ENCODE results near the gene MAP4K2. TPM values are rescaled to one million over a fixed set of nuclear protein-coding genes. Genes with fewer than 3 reads are reported as not detected.

MAP4K2 gene
- total RNA-seq, 1 donor from 2014 or later = 18.0 TPM

- intact Hi-C loops (cut with DNase I) = no loop called here
- ATAC-seq (no peak), DNase-seq (ENCODE audit: low spot score) (no peak)
Observed at GRCh38 chr11:64799256-64799622, 3.8 kb downstream of the MAP4K2 start.

- no peak for DNase-seq (ENCODE audit: low spot score)
- no peak for ATAC-seq
- intact Hi-C loops (cut with DNase I) = no loop called here
Observed at GRCh38 chr11:64796757-64797541, 6.1 kb downstream of the MAP4K2 start.

GRCh38 chr11:64796047-64796756 lies 6.8 kb downstream of the MAP4K2 start:
- no peak for DNase-seq (ENCODE audit: low spot score)
- intact Hi-C loops (cut with DNase I) = no loop called here
- no peak for ATAC-seq

DNA sequence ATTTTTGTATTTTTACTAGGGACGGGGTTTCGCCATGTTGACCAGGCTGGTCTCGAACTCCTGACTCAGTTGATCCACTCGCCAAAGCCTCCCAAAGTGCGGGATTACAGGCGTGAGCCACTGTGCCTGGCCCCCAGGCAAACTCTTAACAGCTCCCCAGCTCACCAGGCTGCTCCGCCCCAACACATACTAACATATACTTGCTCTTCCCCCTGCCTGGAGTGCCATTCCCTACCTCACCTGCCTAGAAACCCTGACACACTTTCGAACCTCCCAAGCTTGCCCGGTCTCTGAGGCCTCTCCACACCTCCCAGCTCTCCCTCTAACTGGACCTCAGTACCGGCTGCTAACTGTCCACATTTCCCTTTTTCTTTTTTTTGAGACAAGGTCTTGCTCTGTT lies 8.5 kb downstream of the MAP4K2 start:
- intact Hi-C loops (cut with DNase I) = no loop called here
- no peak for ATAC-seq
- DNase-seq (ENCODE audit: low spot score) = peak; percentile 42

DNA sequence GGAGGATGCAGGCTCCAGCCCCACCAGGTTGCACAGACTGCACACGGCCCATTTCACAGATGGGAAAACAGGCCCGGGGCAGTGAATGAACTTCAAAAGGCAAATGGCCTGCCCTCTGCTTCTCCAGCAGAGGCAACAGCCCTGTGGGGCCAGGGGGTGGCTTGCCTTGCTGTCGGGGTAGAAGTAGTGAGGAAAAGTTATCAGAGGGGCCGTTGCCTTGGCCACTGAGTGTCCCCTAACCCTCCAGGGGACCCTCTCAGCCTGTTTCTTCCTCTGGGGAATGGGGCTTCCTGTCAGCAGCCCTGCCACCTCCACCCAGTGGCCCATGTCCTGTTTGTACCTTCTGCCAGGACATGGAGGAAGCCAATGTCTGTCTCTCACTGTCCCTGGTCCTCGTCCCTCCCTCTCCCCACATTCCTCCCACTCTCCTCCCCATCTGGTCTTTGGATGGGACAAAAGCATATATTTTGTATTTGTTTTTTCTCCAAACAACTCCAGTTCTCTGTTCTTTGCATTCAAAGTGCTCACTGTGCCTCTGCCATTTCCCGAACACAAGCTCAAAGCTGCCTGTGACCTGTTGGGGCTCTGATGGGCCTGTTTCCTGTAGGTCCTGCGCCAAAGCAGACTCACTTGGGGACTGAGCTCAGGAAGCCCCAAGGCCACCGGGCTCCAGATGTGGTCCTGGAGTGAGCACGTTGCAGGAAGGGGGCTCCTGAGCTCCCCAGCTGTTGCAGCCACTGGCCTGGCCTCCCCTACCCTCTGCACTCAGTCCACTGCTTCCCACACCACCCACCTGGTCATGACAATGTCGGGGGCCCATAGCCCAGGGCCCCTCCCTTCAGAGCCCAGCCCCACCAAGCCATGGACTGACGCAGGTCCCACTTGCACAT lies 9.5 kb downstream of the MAP4K2 start:
- intact Hi-C loops (cut with DNase I) = no loop called here
- ATAC-seq (peak; percentile 71), DNase-seq (ENCODE audit: low spot score) (peak; percentile 60)

DNA sequence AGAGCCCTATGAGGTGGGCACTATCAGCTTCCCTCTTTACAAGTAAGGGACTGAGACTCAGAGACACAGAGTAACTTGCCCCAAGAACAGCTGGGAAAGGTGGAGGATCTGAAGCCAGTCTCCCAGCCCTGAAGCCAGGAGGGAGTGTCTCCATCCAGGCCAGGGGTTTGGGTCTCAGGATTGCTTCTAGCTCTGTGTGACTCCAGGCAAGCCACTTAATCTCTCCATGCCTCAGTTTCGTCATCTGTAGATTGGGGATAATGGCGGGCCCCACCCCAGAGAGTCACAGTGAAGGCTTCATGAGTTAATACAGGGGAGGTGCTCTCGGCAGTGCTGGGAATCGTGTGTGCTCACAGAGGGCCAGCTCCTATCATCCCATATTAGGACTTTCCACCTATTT lies 10.5 kb downstream of the MAP4K2 start:
- no peak for ATAC-seq
- DNase-seq (ENCODE audit: low spot score) = peak; percentile 34
- intact Hi-C loops (cut with DNase I) = no loop called here

GRCh38 chr11:64791781-64792291 lies 11.2 kb downstream of the MAP4K2 start:
- intact Hi-C loops (cut with DNase I) = no loop called here
- peak; percentile 45 for DNase-seq (ENCODE audit: low spot score)
- ATAC-seq = no peak

GRCh38 chr11:64790205-64791095 lies 12.6 kb downstream of the MAP4K2 start:
- intact Hi-C loops (cut with DNase I) = no loop called here
- DNase-seq (ENCODE audit: low spot score) (peak; percentile 39), ATAC-seq (no peak)

DNA sequence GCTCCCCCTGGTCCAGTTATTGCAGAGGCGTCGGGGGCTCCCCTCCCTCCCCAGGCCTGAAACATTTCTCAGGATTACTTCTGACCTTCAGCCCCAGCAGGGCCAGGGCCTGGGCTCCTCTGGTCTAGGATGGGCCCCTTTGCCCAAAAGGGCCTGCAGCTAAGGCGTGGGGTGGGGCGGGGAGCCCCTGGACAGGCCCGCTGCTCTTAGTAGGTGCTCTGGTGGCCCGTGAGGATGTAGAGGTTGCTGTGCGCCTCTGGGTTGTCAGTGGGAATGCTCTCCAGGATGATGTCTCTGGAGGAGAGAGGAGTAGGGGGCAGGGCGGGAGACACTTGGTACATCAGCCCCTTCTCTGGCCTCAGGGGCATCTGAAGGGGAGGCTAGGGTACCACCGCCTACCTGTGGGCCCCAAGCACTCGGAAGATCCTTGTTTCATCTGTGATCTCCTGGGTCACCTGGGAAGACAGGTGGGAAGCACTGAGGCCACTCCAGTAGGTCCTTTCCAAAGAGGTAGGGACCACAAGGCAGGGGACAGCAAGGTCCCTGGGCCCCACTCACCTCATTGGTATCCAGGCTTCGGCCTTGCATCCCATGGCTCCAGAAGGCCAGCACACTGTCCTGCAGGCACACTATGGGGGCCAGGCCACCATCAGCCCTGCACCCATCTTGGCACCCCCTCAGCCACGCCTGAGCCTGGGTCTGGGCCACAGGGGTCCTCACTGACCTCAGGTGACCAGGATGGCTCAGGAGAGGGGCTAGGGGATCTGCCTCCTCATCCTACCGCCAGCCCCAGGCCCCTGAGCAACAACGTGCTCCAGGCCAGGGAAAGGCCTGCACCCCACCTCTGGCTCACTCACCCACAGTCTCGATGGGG lies 13.4 kb downstream of the MAP4K2 start:
- intact Hi-C loops (cut with DNase I) = no loop called here
- ATAC-seq (no peak), DNase-seq (ENCODE audit: low spot score) (peak; percentile 48)

DNA sequence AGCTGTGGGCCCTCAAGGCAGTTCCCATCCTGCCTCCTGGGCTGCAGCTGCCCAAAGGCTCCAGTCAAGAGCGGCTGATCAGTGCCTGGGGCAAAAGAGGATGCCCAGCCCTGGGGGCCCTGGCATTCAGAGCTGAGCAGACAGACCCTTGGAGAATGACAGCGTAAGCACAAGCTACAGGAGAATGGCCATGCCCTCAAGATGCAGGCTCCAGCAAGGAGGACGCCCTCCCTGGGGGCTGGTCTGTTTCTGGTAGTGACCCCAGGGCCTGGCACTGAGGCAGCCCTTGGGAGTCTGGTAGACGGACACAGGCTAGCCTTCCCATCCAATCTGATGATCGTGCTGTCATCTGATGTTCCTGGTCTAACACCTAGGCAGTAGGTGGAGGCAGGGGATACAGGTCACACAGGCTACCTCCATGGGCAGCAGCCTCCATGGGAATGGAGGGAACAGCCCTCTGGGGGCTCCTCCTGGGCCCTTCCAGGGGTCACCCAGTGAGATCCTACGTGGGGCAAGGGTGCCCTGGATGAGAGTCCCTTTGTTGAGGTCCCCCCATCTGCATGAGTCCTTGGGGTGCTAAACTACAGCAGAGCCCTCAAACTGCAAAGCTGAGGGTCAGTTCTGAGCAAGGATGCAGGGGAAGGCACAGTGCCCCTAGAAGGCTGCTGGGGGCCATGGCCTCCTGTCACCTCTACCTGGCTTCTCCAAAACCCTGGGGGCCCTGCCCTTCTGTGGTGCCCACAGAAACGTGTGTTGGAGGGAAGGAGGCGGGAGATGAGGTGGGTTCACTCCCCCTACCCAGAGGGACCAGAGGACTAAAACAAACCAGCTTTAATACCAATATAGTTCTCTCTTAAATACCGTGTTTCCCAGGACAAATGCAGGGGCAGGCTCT lies 14.4 kb downstream of the MAP4K2 start:
- intact Hi-C loops (cut with DNase I) = no loop called here
- ATAC-seq (no peak), DNase-seq (ENCODE audit: low spot score) (peak; percentile 51)

DNA sequence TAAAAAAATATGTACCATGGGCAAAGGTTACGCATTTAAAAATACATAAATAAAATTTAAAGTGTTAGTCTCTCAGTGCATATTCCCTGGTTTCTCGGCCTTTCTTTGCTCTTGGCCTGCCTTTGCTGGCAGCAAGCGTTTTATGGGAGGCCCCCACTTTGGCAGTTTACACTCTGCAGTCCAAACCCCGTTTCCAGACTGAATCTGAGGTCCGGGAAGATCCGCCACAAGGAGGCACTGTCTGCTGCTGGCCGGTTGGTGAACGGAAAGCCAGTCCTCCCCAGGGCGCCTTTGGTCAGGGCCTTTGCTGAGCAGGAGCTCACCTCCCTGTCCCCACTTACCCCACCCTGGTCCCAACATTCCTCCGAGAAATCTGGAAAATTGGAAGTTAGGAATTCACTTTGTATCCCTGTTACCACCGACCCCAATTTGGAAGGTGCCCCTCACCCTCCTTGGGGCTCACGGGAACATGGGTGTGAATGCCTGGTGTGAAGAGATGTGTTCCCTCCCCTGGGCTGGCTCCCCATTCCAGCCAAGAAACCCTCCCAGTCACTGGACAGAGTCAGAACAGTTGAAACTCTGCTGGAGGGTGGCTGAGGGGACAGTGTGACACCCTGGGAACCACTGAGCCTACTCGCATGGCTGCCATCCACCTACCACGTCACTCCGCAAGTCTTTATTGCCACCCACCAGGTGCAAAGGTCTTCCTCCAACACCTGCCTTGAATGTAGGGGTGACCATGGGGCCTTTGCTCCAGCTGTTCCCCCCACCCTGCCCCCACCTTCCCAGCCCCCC lies 15.3 kb downstream of the MAP4K2 start:
- intact Hi-C loops (cut with DNase I) = no loop called here
- ATAC-seq (peak; percentile 68), DNase-seq (ENCODE audit: low spot score) (peak; percentile 78)

DNA sequence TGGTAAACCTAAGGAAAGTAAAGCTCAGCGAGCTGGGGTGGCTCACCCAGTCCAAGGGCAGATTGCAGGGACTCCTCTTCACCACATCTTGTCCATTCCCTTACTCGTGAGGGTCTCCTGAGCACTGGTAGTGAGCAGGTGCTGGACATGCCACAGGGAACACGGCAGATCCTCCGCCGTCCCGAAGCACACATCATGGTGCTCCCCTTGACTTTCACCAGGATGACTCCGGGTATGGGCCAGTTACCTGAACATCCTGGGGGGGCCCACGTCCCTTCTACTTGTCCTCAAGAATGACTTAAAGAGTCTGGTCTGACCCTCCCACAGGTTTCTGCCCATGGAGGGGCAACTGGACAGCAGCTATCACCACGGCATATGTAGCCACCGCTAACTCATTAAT lies 16.7 kb downstream of the MAP4K2 start:
- ATAC-seq = no peak
- peak; percentile 51 for DNase-seq (ENCODE audit: low spot score)
- intact Hi-C loops (cut with DNase I) = no loop called here

- DNase-seq (ENCODE audit: low spot score) (no peak), ATAC-seq (no peak)
- intact Hi-C loops (cut with DNase I) = no loop called here
Observed at GRCh38 chr11:64784813-64785581, 18.0 kb downstream of the MAP4K2 start.

- intact Hi-C loops (cut with DNase I) = no loop called here
- ATAC-seq (peak; percentile 98), DNase-seq (ENCODE audit: low spot score) (peak; percentile 98)
Observed at GRCh38 chr11:64778473-64779298, 24.3 kb downstream of the MAP4K2 start, which contains the start of gene SF1. TSS of gene SF1 (minus strand) at chr11:64778542. CDS start at chr11:64778392, 150 bp downstream.
